ENCODE data around the gene B4GALT5.
"Not testable (repeated sequence)": the region's sequence is repeated elsewhere in the genome, so short reads cannot be mapped to it uniquely, and the experiment has no call there.

Gene B4GALT5

DNA sequence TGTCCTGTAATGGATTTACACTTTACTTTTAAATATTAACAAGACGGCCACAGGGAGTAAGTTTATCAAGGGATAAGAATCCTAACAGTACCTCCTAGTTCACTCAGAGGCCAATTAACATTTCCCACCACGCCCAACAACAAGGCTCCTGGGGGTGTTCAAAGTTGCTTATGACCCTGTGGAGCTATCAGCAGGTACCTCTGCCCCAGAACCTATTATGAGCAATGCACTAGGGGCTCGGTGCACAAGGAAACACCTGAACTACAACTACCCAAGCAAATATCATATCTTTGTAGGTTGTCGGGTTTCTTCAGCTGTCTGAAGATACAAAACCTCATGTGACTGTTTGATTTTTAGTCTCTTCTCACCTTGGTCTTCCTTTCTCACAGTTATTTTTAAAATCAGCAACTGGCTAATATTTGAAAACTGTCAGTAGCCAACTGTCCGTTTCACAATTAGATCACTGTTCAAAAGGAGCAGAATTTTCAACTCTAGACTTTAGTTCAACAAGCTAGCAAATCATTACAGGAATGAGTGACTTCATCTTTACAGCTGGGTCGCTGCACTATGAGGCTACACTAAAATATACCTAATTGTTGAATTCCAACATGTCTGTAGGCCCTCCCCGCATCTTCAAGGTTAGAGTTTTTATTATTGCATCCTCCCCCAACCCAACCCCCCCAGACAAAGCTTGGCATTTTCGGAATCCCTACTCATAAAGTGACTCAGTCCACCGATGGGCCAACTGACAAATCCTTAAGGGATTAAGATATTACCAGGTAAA lies 38.1 kb downstream of the B4GALT5 start:
- TF ChIP-seq, protein P1, sequence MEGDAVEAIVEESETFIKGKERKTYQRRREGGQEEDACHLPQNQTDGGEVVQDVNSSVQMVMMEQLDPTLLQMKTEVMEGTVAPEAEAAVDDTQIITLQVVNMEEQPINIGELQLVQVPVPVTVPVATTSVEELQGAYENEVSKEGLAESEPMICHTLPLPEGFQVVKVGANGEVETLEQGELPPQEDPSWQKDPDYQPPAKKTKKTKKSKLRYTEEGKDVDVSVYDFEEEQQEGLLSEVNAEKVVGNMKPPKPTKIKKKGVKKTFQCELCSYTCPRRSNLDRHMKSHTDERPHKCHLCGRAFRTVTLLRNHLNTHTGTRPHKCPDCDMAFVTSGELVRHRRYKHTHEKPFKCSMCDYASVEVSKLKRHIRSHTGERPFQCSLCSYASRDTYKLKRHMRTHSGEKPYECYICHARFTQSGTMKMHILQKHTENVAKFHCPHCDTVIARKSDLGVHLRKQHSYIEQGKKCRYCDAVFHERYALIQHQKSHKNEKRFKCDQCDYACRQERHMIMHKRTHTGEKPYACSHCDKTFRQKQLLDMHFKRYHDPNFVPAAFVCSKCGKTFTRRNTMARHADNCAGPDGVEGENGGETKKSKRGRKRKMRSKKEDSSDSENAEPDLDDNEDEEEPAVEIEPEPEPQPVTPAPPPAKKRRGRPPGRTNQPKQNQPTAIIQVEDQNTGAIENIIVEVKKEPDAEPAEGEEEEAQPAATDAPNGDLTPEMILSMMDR (IDR thresholded peaks at IDR 0.05; ENCODE audit: borderline replicate concordance, control extremely low read depth, extremely low read depth, insufficient read depth, missing control alignments), result no peak
- peak; percentile 47 for DNase-seq (ENCODE audit: low spot score)
- in situ Hi-C loops (cut with MboI; ENCODE audit: low sequenced_read_pairs, unreplicated experiment), result no loop called here

DNA sequence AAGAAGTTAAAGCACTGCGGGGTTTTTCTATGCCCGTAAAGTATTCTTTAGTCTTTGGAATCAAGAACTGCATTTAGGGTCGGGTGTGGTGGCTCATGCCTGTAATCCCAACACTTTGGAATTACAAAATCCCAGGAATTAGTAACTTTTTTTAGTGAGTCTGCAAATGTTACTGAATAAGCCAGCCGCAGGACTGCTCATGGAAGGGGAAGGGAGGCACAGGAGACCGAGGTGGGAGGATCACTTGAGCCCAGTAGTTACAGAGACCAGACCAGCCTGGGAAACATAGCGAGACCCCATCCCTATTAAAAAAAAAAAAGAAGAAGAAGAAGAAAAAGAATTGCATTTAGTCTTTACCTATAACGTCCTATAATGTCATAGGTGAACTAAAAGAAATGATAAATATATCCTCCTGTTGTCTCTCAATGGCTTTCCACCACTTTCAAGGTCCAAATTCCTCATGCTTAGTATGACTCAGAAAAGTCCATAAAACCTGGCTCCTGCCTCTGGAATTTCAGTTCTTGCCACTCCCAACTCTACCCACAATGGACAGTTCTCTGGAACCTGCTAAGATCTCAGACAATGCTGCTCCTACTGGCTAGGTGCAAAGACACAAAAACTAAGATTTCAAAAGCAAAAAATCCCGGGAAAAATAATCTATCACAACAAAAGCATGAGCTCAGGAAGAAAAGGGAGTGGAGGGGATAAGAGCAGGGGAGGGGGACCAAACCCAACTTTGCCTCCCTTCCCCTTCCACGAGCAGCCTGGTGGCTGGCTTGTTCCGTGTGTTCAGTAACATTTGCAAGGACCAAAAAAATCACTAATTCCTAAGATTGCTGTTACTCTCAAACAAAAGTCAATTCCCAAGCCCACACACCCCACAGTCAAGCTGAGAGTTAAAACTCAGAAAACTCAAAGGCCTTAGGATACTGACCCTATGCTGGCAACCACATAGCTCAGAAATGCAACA lies 39.0 kb downstream of the B4GALT5 start:
- TF ChIP-seq, protein P1 (IDR thresholded peaks at IDR 0.05; ENCODE audit: borderline replicate concordance, control extremely low read depth, extremely low read depth, insufficient read depth, missing control alignments), result no peak
- DNase-seq (ENCODE audit: low spot score), result no peak
- in situ Hi-C loops (cut with MboI; ENCODE audit: low sequenced_read_pairs, unreplicated experiment), result no loop called here

DNA sequence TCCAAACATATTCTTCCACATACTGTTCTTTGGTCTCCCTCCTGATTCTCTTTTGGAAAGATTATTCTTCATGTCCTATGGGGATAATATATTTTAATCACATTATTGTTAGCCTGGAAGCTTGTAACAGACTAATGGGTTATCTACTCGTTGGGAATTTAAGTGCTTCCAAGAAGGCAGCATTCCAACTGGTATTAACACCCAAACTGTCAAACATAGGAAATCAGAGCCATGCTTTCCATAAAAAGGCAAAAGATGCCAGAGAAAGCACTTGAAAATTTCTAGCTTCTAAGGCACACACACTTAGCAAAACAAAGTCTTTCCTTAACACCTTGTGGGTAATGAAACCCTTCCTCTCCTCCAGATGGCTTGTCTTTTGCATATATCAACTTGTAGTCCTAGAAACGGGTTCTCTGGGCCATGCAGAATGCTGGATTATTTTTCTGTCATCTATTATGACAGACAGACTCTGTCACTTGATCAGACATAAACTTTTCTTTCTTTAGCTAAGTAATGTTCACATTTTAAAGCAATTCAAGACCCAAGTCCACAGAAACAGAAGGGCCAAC lies 41.5 kb downstream of the B4GALT5 start:
- DNase-seq (ENCODE audit: low spot score), result no peak
- TF ChIP-seq, protein P1 (IDR thresholded peaks at IDR 0.05; ENCODE audit: borderline replicate concordance, control extremely low read depth, extremely low read depth, insufficient read depth, missing control alignments), result no peak
- in situ Hi-C loops (cut with MboI; ENCODE audit: low sequenced_read_pairs, unreplicated experiment), result no loop called here

DNA sequence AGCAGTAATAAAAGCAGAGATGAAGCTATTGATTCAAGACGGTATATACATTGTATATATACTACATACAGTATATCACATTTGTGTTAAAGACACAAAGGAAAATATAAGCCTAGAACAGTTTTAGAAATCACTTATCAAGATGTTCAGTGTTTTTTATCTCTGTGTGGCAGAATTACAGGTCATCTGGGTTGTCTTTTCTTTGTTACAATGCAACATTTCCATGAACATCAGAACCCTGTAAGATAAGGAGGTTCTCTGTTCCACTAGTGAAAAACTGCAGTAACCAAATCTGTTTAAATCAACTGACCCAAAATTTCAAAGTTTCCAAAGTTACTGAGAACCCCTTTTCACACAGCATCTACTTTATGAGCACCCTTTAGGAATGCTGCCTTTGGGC lies 42.2 kb downstream of the B4GALT5 start:
- DNase-seq (ENCODE audit: low spot score), result no peak
- TF ChIP-seq, protein P1 (IDR thresholded peaks at IDR 0.05; ENCODE audit: borderline replicate concordance, control extremely low read depth, extremely low read depth, insufficient read depth, missing control alignments), result no peak
- in situ Hi-C loops (cut with MboI; ENCODE audit: low sequenced_read_pairs, unreplicated experiment), result no loop called here

DNA sequence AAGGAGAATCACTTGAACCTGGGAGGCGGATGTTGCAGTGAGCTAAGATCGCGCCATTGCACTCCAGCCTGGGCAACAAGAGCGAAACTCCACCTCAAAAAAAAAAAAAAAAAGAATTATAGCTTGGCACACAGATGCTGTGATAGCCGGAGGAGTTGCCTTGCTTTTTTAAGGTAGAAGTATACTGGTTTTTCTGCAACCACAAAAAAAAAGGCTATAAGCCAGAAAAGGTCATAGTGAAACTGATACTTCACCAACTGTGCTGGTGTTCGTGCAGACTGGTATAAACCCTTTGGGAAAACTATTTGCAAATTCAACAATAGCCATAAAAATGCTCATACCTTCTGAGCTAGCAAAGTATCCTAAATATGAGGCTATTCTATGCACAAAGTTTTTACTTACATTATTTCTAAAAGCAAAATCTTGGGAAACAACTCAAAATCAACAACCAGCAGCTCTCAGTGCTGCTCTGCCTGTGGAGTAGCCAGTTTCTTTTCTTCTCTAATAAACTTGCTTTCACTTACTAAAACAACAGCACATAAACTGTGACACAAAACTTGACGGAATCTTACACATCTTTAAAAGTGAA lies 44.0 kb downstream of the B4GALT5 start:
- DNase-seq (ENCODE audit: low spot score), result peak; percentile 39
- in situ Hi-C loops (cut with MboI; ENCODE audit: low sequenced_read_pairs, unreplicated experiment), result no loop called here
- TF ChIP-seq, protein P1 (IDR thresholded peaks at IDR 0.05; ENCODE audit: borderline replicate concordance, control extremely low read depth, extremely low read depth, insufficient read depth, missing control alignments), result no peak

DNA sequence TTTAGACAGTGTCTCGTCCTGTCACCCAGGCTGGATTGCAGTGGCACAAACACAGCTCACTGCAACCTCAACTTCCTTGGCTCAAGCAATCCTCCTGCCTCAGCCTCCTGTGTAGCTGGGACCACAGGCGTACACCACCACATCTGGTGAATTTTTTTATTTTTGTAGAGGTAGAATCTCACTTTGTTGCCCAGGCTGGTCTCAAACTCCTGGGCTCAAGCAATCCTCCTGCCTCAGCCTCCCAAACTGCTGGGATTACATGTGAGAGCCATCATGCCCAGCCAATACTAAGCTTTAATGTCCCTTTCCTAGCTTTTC lies 44.8 kb downstream of the B4GALT5 start:
- in situ Hi-C loops (cut with MboI; ENCODE audit: low sequenced_read_pairs, unreplicated experiment); DNase-seq (ENCODE audit: low spot score): not testable (repeated sequence)
